Keratinocyte (primary cell): ENCODE results near the gene CEP20. TPM values are rescaled to one million over a fixed set of nuclear protein-coding genes. Genes with fewer than 3 reads are reported as not detected.

Experiments
- DNase-seq: peaks from one replicate; pipeline ENCODE4 v3.0.0-alpha.2; 2011; ENCODE audit warnings: low read depth, missing footprints, low spot score
- FAIRE-seq: peaks from 2 replicates; lab custom pipeline; 2011; peaks lifted over from hg19 to GRCh38; lab: Jason Lieb, UNC
- H2AFZ ChIP-seq: 2 replicates; pipeline ENCODE4 v1.6.0; 2012; ENCODE audit warnings: low read length, control low read depth, inconsistent platforms; ENCODE audit not compliant: control insufficient read depth
- H3K27ac ChIP-seq: 2 replicates; pipeline ENCODE4 v1.5.1; 2011; ENCODE audit warnings: low read length; ENCODE audit not compliant: control insufficient read depth, insufficient read depth
- H3K27me3 ChIP-seq: 3 replicates; pipeline ENCODE4 v1.6.0; 2011; ENCODE audit warnings: low read length; ENCODE audit not compliant: control insufficient read depth, insufficient read depth; ENCODE audit errors: extremely low read depth
- H3K36me3 ChIP-seq, 2 experiments: 2 replicates in 1 of 2; 3 replicates in 1 of 2; pipeline ENCODE4 v1.5.1; 2011; ENCODE audit warnings: low read length in 2 of 2, mild to moderate bottlenecking in 1 of 2; ENCODE audit not compliant: control insufficient read depth in 2 of 2, insufficient read depth in 2 of 2; ENCODE audit errors: extremely low read depth in 1 of 2
- H3K4me1 ChIP-seq: 3 replicates; pipeline ENCODE4 v1.5.1; 2011; ENCODE audit warnings: low read length; ENCODE audit not compliant: control insufficient read depth, insufficient read depth; ENCODE audit errors: extremely low read depth
- H3K4me2 ChIP-seq: 3 replicates; pipeline ENCODE4 v1.6.0; 2011; ENCODE audit warnings: low read depth, low read length; ENCODE audit not compliant: control insufficient read depth, insufficient read depth; ENCODE audit errors: extremely low read depth
- H3K4me3 ChIP-seq, 3 experiments: fragments of 200-600 bp in 1 of 3; sonication (generic) in 1 of 3; 2 replicates in 2 of 3; 3 replicates in 1 of 3; pipeline ENCODE4 v1.5.1; 2011 to 2016; ENCODE audit warnings: low read length in 3 of 3, mild to moderate bottlenecking in 3 of 3, control low read depth in 2 of 3, inconsistent platforms in 1 of 3, low read depth in 1 of 3, mixed read lengths in 1 of 3, mixed run types in 1 of 3, moderate library complexity in 1 of 3; ENCODE audit not compliant: control insufficient read depth in 2 of 3, insufficient read depth in 2 of 3; ENCODE audit errors: extremely low read depth in 1 of 3
- H3K79me2 ChIP-seq: 2 replicates; pipeline ENCODE4 v1.6.0; 2012; ENCODE audit warnings: low read length; ENCODE audit not compliant: control insufficient read depth, insufficient read depth
- H3K9ac ChIP-seq: 3 replicates; pipeline ENCODE4 v1.6.0; 2011; ENCODE audit warnings: low read length; ENCODE audit not compliant: control insufficient read depth, insufficient read depth; ENCODE audit errors: extremely low read depth
- H3K9me1 ChIP-seq: 3 replicates; pipeline ENCODE4 v1.6.0; 2011; ENCODE audit warnings: low read length; ENCODE audit not compliant: control insufficient read depth, insufficient read depth; ENCODE audit errors: extremely low read depth
- H3K9me3 ChIP-seq: 2 replicates; pipeline ENCODE4 v1.5.1; 2012; ENCODE audit warnings: low read depth, low read length; ENCODE audit not compliant: control insufficient read depth
- H4K20me1 ChIP-seq: 3 replicates; pipeline ENCODE4 v1.6.0; 2011; ENCODE audit warnings: low read length; ENCODE audit not compliant: control insufficient read depth, insufficient read depth; ENCODE audit errors: extremely low read depth
- EZH2 ChIP-seq: IDR thresholded peaks from one replicate; pipeline ENCODE4 v1.6.1; 2012; ENCODE audit warnings: inconsistent platforms, mild to moderate bottlenecking, low read length, moderate library complexity
- dilution Hi-C: fragments of 300-500 bp; cut with MboI; formaldehyde crosslinking; loops from one replicate; pipeline ENCODE4 v1.7.0; 2020; ENCODE audit warnings: low sequenced_read_pairs; ENCODE audit not compliant: extremely low pct_ligation_motif_present
- polyA plus RNA-seq, 5 experiments: library from polyadenylated mRNA; depleted of rRNA in 3 of 5; stranded (reverse) in 3 of 5; stranded (forward) in 1 of 5; unstranded in 1 of 5; fragments of >200 nt; gene quantifications; 1 replicate in 1 of 5; 2 replicates in 3 of 5; 3 replicates in 1 of 5; pipeline versions ENCODE4 v1.2.1 to v1.2.3, GENCODE V29; 2011 to 2012; ENCODE audit warnings: missing spikeins in 2 of 5, low read depth in 1 of 5, low replicate concordance in 1 of 5
- TF ChIP-seq, protein P1 (sequence below), 3 experiments: IDR thresholded peaks in 1 of 3; conservative IDR thresholded peaks in 1 of 3; optimal IDR thresholded peaks in 1 of 3; 2 replicates in 2 of 3; 3 replicates in 1 of 3; pipeline versions ENCODE3 to v1.5.1; 2011; ENCODE audit warnings: low read length in 3 of 3, mild to moderate bottlenecking in 3 of 3, moderate library complexity in 2 of 3, control low read depth in 1 of 3, inconsistent platforms in 1 of 3; ENCODE audit not compliant: insufficient read depth in 2 of 3; ENCODE audit errors: extremely low read depth in 1 of 3

Gene CEP20
- polyA plus RNA-seq, 1 donor (not counting 4 experiments of a cell fraction or from before 2014, with no cell fraction given): 44.1 TPM

- H3K4me2 ChIP-seq: no peak overlapping the region
- no peak for FAIRE-seq
- no peak for TF ChIP-seq EZH2
- TF ChIP-seq, protein P1, sequence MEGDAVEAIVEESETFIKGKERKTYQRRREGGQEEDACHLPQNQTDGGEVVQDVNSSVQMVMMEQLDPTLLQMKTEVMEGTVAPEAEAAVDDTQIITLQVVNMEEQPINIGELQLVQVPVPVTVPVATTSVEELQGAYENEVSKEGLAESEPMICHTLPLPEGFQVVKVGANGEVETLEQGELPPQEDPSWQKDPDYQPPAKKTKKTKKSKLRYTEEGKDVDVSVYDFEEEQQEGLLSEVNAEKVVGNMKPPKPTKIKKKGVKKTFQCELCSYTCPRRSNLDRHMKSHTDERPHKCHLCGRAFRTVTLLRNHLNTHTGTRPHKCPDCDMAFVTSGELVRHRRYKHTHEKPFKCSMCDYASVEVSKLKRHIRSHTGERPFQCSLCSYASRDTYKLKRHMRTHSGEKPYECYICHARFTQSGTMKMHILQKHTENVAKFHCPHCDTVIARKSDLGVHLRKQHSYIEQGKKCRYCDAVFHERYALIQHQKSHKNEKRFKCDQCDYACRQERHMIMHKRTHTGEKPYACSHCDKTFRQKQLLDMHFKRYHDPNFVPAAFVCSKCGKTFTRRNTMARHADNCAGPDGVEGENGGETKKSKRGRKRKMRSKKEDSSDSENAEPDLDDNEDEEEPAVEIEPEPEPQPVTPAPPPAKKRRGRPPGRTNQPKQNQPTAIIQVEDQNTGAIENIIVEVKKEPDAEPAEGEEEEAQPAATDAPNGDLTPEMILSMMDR (optimal IDR thresholded peaks at IDR 0.05 in 1 of 3, IDR thresholded peaks at IDR 0.05 in 1 of 3, conservative IDR thresholded peaks at IDR 0.05 in 1 of 3; ENCODE audit: extremely low read depth in 1 of 3, insufficient read depth in 2 of 3, low read length in 3 of 3): no peak
Observed at GRCh38 chr16:15849209-15849981, 39.0 kb downstream of the CEP20 start.

DNA sequence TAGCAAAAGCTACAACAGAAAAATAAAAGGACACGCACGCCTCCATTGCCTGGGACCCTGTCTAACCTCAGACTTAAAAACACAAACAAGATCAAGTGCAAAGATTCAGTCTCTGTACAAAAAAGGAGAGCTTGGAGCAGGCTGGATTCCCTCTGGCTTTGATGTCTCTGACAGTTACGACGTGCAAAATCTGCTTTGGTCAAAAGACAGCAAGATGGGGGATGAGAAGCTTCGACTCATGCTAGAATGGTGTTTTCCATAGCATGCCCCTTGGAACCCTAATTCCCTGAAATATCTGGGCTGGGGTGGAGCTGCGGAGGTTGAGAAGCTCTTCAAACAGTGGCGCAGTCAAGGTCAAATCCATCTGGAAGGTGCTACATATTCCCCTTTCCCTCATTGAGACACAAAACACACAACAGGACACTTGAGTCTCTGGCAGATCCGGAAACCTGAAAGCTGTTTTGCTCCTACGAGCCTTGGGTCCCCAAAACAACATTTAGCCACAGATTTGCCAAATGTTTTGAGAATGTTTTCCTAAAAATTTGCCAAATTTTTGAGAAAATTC, 40.7 kb downstream of the CEP20 start:
- no peaks in the 10 kb centered on the region for H3K27me3 ChIP-seq
- H4K20me1 ChIP-seq: no peaks in the 10 kb centered on the region
- H2AFZ ChIP-seq: no peak overlapping the region
- TF ChIP-seq EZH2: no peak
- TF ChIP-seq, protein P1 (optimal IDR thresholded peaks at IDR 0.05 in 1 of 3, IDR thresholded peaks at IDR 0.05 in 1 of 3, conservative IDR thresholded peaks at IDR 0.05 in 1 of 3; ENCODE audit: extremely low read depth in 1 of 3, insufficient read depth in 2 of 3, low read length in 3 of 3): no peak
- no peaks in the 10 kb centered on the region for H3K79me2 ChIP-seq
- H3K27ac ChIP-seq: no peak overlapping the region
- H3K9me1 ChIP-seq: no peaks in the 10 kb centered on the region
- H3K4me1 ChIP-seq: no peaks in the 10 kb centered on the region
- DNase-seq (no peak), FAIRE-seq (no peak)
- H3K36me3 ChIP-seq: no peaks in the 10 kb centered on the region
- dilution Hi-C loops: loop anchor here (5.0 kb wide), 1 partner anchor 65 kb away; no protein-coding TSS in a partner anchor
- H3K4me3 ChIP-seq: no peak overlapping the region
- H3K9me3 ChIP-seq: no peaks in the 10 kb centered on the region
- H3K9ac ChIP-seq: no peak overlapping the region
- no peak overlapping the region for H3K4me2 ChIP-seq

More at GRCh38 chr16:15849209-15849981, 39.0 kb downstream of the CEP20 start:
- H3K4me1 ChIP-seq: no peaks in the 10 kb centered on the region
- dilution Hi-C loops: loop anchor here (5.0 kb wide), 1 partner anchor 67 kb away; no protein-coding TSS in a partner anchor
- H3K79me2 ChIP-seq: no peaks in the 10 kb centered on the region
- H3K4me3 ChIP-seq: no peak overlapping the region
- no peaks in the 10 kb centered on the region for H4K20me1 ChIP-seq
- no peak overlapping the region for H3K9ac ChIP-seq
- no peak for DNase-seq
- no peaks in the 10 kb centered on the region for H3K36me3 ChIP-seq
- no peaks in the 10 kb centered on the region for H3K27me3 ChIP-seq
- no peaks in the 10 kb centered on the region for H3K9me1 ChIP-seq
- no peak overlapping the region for H3K27ac ChIP-seq
- no peaks in the 10 kb centered on the region for H3K9me3 ChIP-seq
- H2AFZ ChIP-seq: no peak overlapping the region
